Astrocyte (in vitro differentiated cells and primary cell): ENCODE measurements around the gene MLF1.

Experiments
- CTCF ChIP-seq: IDR thresholded peaks from 2 replicates; pipeline ENCODE4 v1.5.1; 2011; ENCODE audit warnings: low read depth, mild to moderate bottlenecking, inconsistent platforms, low read length, moderate library complexity; ENCODE audit not compliant: insufficient read depth
- EZH2 ChIP-seq: IDR thresholded peaks from 2 replicates; pipeline ENCODE4 v1.6.1; 2012; ENCODE audit warnings: mild to moderate bottlenecking, low read length, inconsistent platforms; ENCODE audit not compliant: insufficient read depth

GRCh38 chr3:158531334-158531733 is 39.7 kb upstream of the MLF1 start:
- TF ChIP-seq CTCF (no peak), EZH2 (no peak)
